ENCODE results near the gene OXNAD1. TPM values are rescaled to one million over a fixed set of nuclear protein-coding genes. Genes with fewer than 3 reads are reported as not detected.

Gene OXNAD1
- total and polyA plus RNA-seq, 4 donors = 2.4 to 10.3 (median 5.6) TPM

DNA sequence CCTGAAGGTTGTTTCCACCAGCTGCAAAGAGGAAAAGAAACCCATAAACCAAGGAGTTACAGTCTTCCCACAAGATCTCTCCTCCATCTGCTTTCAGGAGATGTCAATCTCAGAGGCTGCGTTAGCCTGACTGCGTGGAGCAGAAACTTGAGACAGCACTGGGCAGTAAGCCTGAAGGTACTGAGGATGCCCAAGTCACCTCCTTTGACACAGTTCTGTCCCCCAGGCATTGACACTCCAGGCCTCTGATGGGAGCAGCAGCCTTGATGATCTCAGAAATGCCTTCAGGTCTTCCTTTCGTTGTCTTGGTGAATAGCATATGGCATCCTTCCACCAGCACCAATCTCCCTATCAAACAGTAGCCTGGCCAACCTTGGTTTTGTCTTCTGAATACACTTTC, 89.3 kb downstream of the OXNAD1 start:
- H3K27me3 ChIP-seq (ENCODE audit: control insufficient read depth in 1 of 2, insufficient read depth in 2 of 2, low read length in 1 of 2) = no peaks in the 10 kb centered on the region
- H3K9me3 ChIP-seq (ENCODE audit: control insufficient read depth, low read length) = no peaks in the 10 kb centered on the region
- 95 to 96% methylated on average over 3 of the region's 3 CpGs for WGBS, 2 donors
- no peak for DNase-seq
- ATAC-seq (ENCODE audit: low FRiP score) = no peak
- intact Hi-C loops (cut with DNase I) = no loop called here
- H3K36me3 ChIP-seq (ENCODE audit: control insufficient read depth in 1 of 2, insufficient read depth in 2 of 2, low read length in 1 of 2) = no peaks in the 10 kb centered on the region
- H3K4me3 ChIP-seq (ENCODE audit: low read length in 2 of 2) = no peak overlapping the region
- H3K27ac ChIP-seq (ENCODE audit: low read depth in 1 of 2, low read length in 2 of 2) = no peak overlapping the region
- no peaks in the 10 kb centered on the region for H3K4me1 ChIP-seq (ENCODE audit: control insufficient read depth in 1 of 2, insufficient read depth in 2 of 2, low read length in 2 of 2)

Other genes starting within 250 kb of the OXNAD1 start
- 100 to 1,000 TPM in 1 of 2 donors, 10 to 100 TPM in 1; 44.7 to 113 TPM for gene GALNT15, start 90.5 kb upstream of the OXNAD1 start, total RNA-seq
- gene GALNT15, start 90.5 kb upstream of the OXNAD1 start, polyA plus RNA-seq = 10 to 100 TPM; 12.5 to 45.6 TPM
- gene DPH3, start 269 bp upstream of the OXNAD1 start, total RNA-seq = 10 to 100 TPM; 19.7 to 31.0 TPM
- 10 to 100 TPM; 14.0 to 49.6 TPM for gene DPH3, start 269 bp upstream of the OXNAD1 start, polyA plus RNA-seq
- gene RFTN1, start 248.5 kb downstream of the OXNAD1 start, total RNA-seq = 100 to 1,000 TPM in 1 of 2 donors, 10 to 100 TPM in 1; 87.3 to 119 TPM
- gene RFTN1, start 248.5 kb downstream of the OXNAD1 start, polyA plus RNA-seq = 10 to 100 TPM; 12.7 to 31.4 TPM